Esophagus muscularis mucosa (tissue), 4 donors: ENCODE data around the gene ST7. TPM values are rescaled to one million over a fixed set of nuclear protein-coding genes. Genes with fewer than 3 reads are reported as not detected.

Experiments
- DNase-seq: peaks from one replicate; pipeline ENCODE4 v3.0.0-alpha.2; 2017; ENCODE audit errors: extremely low spot score
- H3K27ac ChIP-seq, 4 donors: fragments of 200-600 bp; sonication (generic); replicated peaks in 1 of 4; 1 replicate in 3 of 4; 2 replicates in 1 of 4; pipeline ENCODE4 v1.5.1; 2016 to 2019; ENCODE audit warnings: mild to moderate bottlenecking in 1 of 4
- H3K27me3 ChIP-seq, 4 donors: fragments of 200-600 bp; sonication (generic); one replicate each; pipeline versions ENCODE4 v1.5.1 to v1.6.0; 2016 to 2019
- H3K36me3 ChIP-seq, 4 donors: fragments of 200-600 bp; sonication (generic); one replicate each; pipeline ENCODE4 v1.5.1; 2016 to 2019
- H3K4me1 ChIP-seq, 4 donors: fragments of 200-600 bp; sonication (generic); one replicate each; pipeline ENCODE4 v1.5.1; 2016 to 2019
- H3K4me3 ChIP-seq, 4 donors: fragments of 200-600 bp; sonication (generic); 1 replicate in 2 of 4; 2 replicates in 2 of 4; pipeline ENCODE4 v1.5.1; 2016 to 2019; ENCODE audit warnings: mild to moderate bottlenecking in 4 of 4, moderate library complexity in 1 of 4
- H3K9me3 ChIP-seq, 4 donors: fragments of 200-600 bp; sonication (generic); 1 replicate in 3 of 4; 2 replicates in 1 of 4; pipeline ENCODE4 v1.5.1; 2016 to 2019
- EP300 ChIP-seq: sonication (generic); formaldehyde crosslinking; IDR thresholded peaks from one replicate; pipeline ENCODE4 v1.6.1; 2017; ENCODE audit warnings: antibody characterized with exemption
- POLR2A ChIP-seq: fragments of 450-650 bp; IDR thresholded peaks from one replicate; pipeline ENCODE4 v1.6.1; 2017; ENCODE audit warnings: antibody characterized with exemption, moderate library complexity, mild to moderate bottlenecking, low read depth
- POLR2AphosphoS5 ChIP-seq, 2 donors: sonication (generic); formaldehyde crosslinking; IDR thresholded peaks; one replicate each; pipeline ENCODE4 v1.6.1; 2017; ENCODE audit warnings: antibody characterized with exemption in 2 of 2
- WGBS: methylation state at CpG from one replicate; pipeline ENCODE4 v1.1.5; 2018; 5-methylcytosine and 5-hydroxymethylcytosine counted together
- intact Hi-C: fragments of 100-400 bp; cut with DNase I; formaldehyde crosslinking; loops from one replicate; pipeline ENCODE4 v1.15.1; 2023
- total RNA-seq, 4 donors: library from RNA; depleted of rRNA; stranded (reverse); fragments of >200 nt; gene quantifications; one replicate each; pipeline versions ENCODE4 v1.1.0 to v1.2.1, GENCODE V29; 2016
- TF ChIP-seq, protein P1 (sequence below), 3 experiments: fragments of 200-600 bp in 2 of 3; fragments of 450-650 bp in 1 of 3; sonication (generic) in 2 of 3; IDR thresholded peaks; one replicate each; pipeline ENCODE4 v1.5.1; 2017 to 2019; ENCODE audit warnings: antibody characterized with exemption in 3 of 3, mild to moderate bottlenecking in 2 of 3, moderate library complexity in 1 of 3

The ST7 gene
- total RNA-seq, 4 donors from 2014 or later, result 16.9 to 22.0 (median 18.2) TPM

DNA sequence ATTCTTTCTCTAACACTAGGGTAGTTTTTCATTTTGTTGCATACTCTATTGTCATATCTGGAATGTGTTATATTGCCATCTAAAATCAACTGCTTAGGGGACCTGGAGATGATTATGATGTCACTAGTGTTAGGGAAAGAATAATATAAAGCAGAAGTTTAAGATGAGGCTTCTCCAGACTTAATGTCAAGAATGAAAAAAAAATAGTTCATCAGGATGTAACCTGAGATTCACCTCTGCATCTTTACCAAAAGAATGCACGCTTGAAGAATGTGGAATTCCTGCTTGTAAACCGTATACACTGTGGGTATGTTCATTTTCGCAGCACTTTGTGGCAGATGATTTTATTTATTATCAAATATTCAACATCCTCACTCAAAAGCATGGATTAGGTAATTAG, 184.6 kb downstream of the ST7 start:
- Histone ChIP-seq H3K9me3 (no peaks in the 10 kb centered on the region), H3K27me3 (no peaks in the 10 kb centered on the region), H3K36me3 (peaks cover 0 to 27% (median 6%) of the 10 kb centered on the region in 4 donors), H3K4me1 (peaks cover 0 to under 1% (median 0%) of the 10 kb centered on the region in 4 donors), H3K4me3 (no peak overlapping the region), H3K27ac (no peak overlapping the region)
- WGBS, result 89% methylated on average over 3 of the region's 3 CpGs
- TF ChIP-seq POLR2AphosphoS5 (IDR thresholded peaks at IDR 0.05) (no peak), EP300 (no peak), POLR2A (no peak)
- TF ChIP-seq, protein P1, sequence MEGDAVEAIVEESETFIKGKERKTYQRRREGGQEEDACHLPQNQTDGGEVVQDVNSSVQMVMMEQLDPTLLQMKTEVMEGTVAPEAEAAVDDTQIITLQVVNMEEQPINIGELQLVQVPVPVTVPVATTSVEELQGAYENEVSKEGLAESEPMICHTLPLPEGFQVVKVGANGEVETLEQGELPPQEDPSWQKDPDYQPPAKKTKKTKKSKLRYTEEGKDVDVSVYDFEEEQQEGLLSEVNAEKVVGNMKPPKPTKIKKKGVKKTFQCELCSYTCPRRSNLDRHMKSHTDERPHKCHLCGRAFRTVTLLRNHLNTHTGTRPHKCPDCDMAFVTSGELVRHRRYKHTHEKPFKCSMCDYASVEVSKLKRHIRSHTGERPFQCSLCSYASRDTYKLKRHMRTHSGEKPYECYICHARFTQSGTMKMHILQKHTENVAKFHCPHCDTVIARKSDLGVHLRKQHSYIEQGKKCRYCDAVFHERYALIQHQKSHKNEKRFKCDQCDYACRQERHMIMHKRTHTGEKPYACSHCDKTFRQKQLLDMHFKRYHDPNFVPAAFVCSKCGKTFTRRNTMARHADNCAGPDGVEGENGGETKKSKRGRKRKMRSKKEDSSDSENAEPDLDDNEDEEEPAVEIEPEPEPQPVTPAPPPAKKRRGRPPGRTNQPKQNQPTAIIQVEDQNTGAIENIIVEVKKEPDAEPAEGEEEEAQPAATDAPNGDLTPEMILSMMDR (IDR thresholded peaks at IDR 0.05), result no peak
- DNase-seq, result no peak
- intact Hi-C loops, result no loop called here

DNA sequence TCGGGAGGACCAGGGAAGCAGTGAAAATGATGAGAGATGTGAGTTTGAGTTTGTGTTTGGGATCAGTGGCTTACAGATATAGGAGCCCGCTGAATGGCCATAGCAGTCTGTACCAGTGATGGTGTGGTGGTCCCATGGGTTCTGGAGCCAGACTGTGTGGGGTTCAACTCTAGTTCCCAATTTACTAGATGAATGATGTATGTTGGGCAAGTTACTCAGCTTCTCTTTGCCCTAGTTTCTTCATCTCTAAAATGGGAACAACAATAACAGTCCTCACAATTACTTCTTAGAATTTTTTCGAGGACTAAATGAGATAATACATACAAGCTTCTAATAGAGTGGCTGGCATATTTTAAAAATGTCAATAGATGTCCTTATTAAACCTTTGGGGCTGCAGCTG, 185.2 kb downstream of the ST7 start:
- Histone ChIP-seq H3K9me3 (no peaks in the 10 kb centered on the region), H3K4me1 (no peaks in the 10 kb centered on the region), H3K36me3 (peaks cover 0 to 29% (median 6%) of the 10 kb centered on the region in 4 donors), H3K27ac (no peak overlapping the region), H3K27me3 (no peaks in the 10 kb centered on the region), H3K4me3 (no peak overlapping the region)
- 90% methylated on average over 3 of the region's 3 CpGs for WGBS
- TF ChIP-seq POLR2AphosphoS5 (IDR thresholded peaks at IDR 0.05) (no peak), POLR2A (no peak), EP300 (no peak)
- TF ChIP-seq, protein P1 (IDR thresholded peaks at IDR 0.05), result no peak
- no peak for DNase-seq
- intact Hi-C loops, result no loop called here

GRCh38 chr7:117138981-117139380, 185.7 kb downstream of the ST7 start:
- no peaks in the 10 kb centered on the region for H3K4me1 ChIP-seq
- H3K27ac ChIP-seq, result no peak overlapping the region
- no peak overlapping the region for H3K4me3 ChIP-seq
- TF ChIP-seq, protein P1 (IDR thresholded peaks at IDR 0.05), result no peak
- TF ChIP-seq POLR2AphosphoS5 (IDR thresholded peaks at IDR 0.05) (no peak), EP300 (no peak), POLR2A (no peak)
- DNase-seq, result no peak
- H3K27me3 ChIP-seq, result no peaks in the 10 kb centered on the region
- no peaks in the 10 kb centered on the region for H3K9me3 ChIP-seq
- 64% methylated on average over 1 of the region's 1 CpG for WGBS
- H3K36me3 ChIP-seq, result peaks cover 0 to 29% (median 6%) of the 10 kb centered on the region in 4 donors
- intact Hi-C loops, result no loop called here

DNA sequence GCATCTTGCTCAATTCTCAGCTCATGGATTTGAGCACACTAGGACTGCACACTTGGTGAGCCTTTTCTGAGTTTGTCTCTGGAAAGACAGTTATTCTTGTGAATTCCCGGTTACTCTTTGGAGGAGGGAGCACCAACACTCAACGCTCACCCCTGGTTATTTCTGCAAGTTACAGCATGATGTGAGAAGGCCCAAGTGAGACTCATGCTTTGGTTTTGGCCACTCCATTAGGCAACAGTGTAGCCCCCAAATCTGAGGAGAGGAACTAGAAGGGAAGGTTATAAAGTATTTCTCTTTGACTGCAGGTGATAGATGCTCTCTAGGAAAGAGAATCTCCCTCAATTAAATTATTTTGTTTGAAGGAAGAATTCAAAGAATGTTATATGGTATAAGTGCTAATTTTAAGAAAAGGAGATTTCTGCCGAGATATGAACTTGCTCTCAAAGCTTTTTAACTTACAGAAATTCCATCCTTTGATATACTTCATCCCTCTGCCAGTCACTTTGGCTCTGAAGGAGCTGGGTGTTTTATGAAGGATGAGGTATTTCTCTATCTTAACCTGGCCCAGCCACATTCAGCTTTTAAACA, 186.2 kb downstream of the ST7 start:
- Histone ChIP-seq H3K27me3 (no peaks in the 10 kb centered on the region), H3K9me3 (no peaks in the 10 kb centered on the region), H3K36me3 (peaks cover 0 to 29% (median 6%) of the 10 kb centered on the region in 4 donors), H3K4me1 (no peaks in the 10 kb centered on the region), H3K4me3 (no peak overlapping the region), H3K27ac (no peak overlapping the region)
- no peak for DNase-seq
- WGBS, result 76% methylated on average over 3 of the region's 3 CpGs
- intact Hi-C loops, result no loop called here
- TF ChIP-seq, protein P1 (IDR thresholded peaks at IDR 0.05), result no peak
- TF ChIP-seq EP300 (no peak), POLR2A (no peak), POLR2AphosphoS5 (IDR thresholded peaks at IDR 0.05) (no peak)

GRCh38 chr7:117140921-117141320, 187.6 kb downstream of the ST7 start:
- H3K27ac ChIP-seq, result no peak overlapping the region
- TF ChIP-seq POLR2A (no peak), POLR2AphosphoS5 (IDR thresholded peaks at IDR 0.05) (no peak), EP300 (no peak)
- TF ChIP-seq, protein P1 (IDR thresholded peaks at IDR 0.05), result no peak
- H3K36me3 ChIP-seq, result peaks cover 0 to 25% (median 4%) of the 10 kb centered on the region in 4 donors
- no peaks in the 10 kb centered on the region for H3K4me1 ChIP-seq
- H3K27me3 ChIP-seq, result no peaks in the 10 kb centered on the region
- no peaks in the 10 kb centered on the region for H3K9me3 ChIP-seq
- DNase-seq, result no peak
- intact Hi-C loops, result no loop called here
- 64% methylated on average over 3 of the region's 3 CpGs for WGBS
- H3K4me3 ChIP-seq, result no peak overlapping the region
